AG09319 (cell line): Measurements from ENCODE around the gene RFX2.

ENCODE experiments used
- DNase-seq: peaks from one replicate; pipeline ENCODE4 v3.0.0-alpha.2; 2010; ENCODE audit warnings: low read depth; ENCODE audit errors: extremely low read depth
- CTCF ChIP-seq: IDR thresholded peaks from 2 replicates; pipeline ENCODE4 v1.5.1; 2011; ENCODE audit warnings: low read depth, mild to moderate bottlenecking, inconsistent platforms, low read length, moderate library complexity

Gene RFX2

GRCh38 chr19:6132482-6132881, 22.2 kb upstream of the RFX2 start:
- no peak for DNase-seq
- TF ChIP-seq CTCF, result no peak

- TF ChIP-seq CTCF, result no peak
- no peak for DNase-seq
Measured at GRCh38 chr19:6127716-6128335, 17.5 kb upstream of the RFX2 start.

- peak; percentile 27 for TF ChIP-seq CTCF
- no peak for DNase-seq
Measured at GRCh38 chr19:6126335-6126974, 16.2 kb upstream of the RFX2 start.

- peak; percentile 52 for DNase-seq
- peak; percentile 97 for TF ChIP-seq CTCF
Measured at GRCh38 chr19:6125571-6125989, 15.3 kb upstream of the RFX2 start.

GRCh38 chr19:6119031-6119430, 8.7 kb upstream of the RFX2 start:
- DNase-seq, result no peak
- TF ChIP-seq CTCF, result no peak

GRCh38 chr19:6118043-6118442, 7.7 kb upstream of the RFX2 start:
- DNase-seq, result no peak

More at GRCh38 chr19:6118043-6118442, 7.7 kb upstream of the RFX2 start:
- TF ChIP-seq CTCF, result no peak
